ENCODE results near the gene OR51I2. TPM values are rescaled to one million over a fixed set of nuclear protein-coding genes. Genes with fewer than 3 reads are reported as not detected.
A peak's percentile ranks its signal among the peaks of the same experiment; 100 is the strongest.

OR51I2 gene
- not detected in 2 replicates for total RNA-seq (2014; rRNA removed; shearing (Covaris generic))

- no peak for DNase-seq (ENCODE audit: low spot score)
These were observed at the start of gene OR51I2 for GRCh38 chr11:5449023-5449422. Gene OR51I2 (plus strand): TSS chr11:5449323. CDS start chr11:5453489, 4,166 bp downstream.

GRCh38 chr11:5405173-5405572 is 44.0 kb upstream of the OR51I2 start:
- DNase-seq (ENCODE audit: low spot score): no peak

GRCh38 chr11:5420993-5421392 is 28.1 kb upstream of the OR51I2 start:
- DNase-seq (ENCODE audit: low spot score): no peak

- DNase-seq (ENCODE audit: low spot score): no peak
These were observed 27.3 kb upstream of the OR51I2 start, which contains the start of gene OR51Q1 for GRCh38 chr11:5421811-5422210. Gene OR51Q1 (plus strand): TSS chr11:5422111. CDS start chr11:5422201, 90 bp downstream.

- no peak for DNase-seq (ENCODE audit: low spot score)
These were observed 26.0 kb upstream of the OR51I2 start for GRCh38 chr11:5423131-5423530.

- DNase-seq (ENCODE audit: low spot score): no peak
These were observed 7.7 kb upstream of the OR51I2 start, which contains the start of gene OR51I1 for GRCh38 chr11:5441414-5441813. Gene OR51I1 (minus strand): TSS chr11:5441514. CDS start chr11:5441514, 0 bp downstream.

- no peak for DNase-seq (ENCODE audit: low spot score)
These were observed 5.2 kb upstream of the OR51I2 start for GRCh38 chr11:5443835-5444393.

- DNase-seq (ENCODE audit: low spot score): no peak
These were observed 309 bp downstream of the OR51I2 start for GRCh38 chr11:5449432-5449831.

GRCh38 chr11:5460983-5461621 is 12.0 kb downstream of the OR51I2 start:
- no peak for DNase-seq (ENCODE audit: low spot score)

- no peak for DNase-seq (ENCODE audit: low spot score)
These were observed 18.4 kb downstream of the OR51I2 start for GRCh38 chr11:5467527-5467926.

GRCh38 chr11:5473921-5474320 is 24.8 kb downstream of the OR51I2 start:
- no peak for DNase-seq (ENCODE audit: low spot score)

- peak; percentile 69 for DNase-seq (ENCODE audit: low spot score)
These were observed 27.2 kb downstream of the OR51I2 start for GRCh38 chr11:5476186-5476819.

- DNase-seq (ENCODE audit: low spot score): no peak
These were observed 36.9 kb downstream of the OR51I2 start for GRCh38 chr11:5486003-5486402.

- no peak for DNase-seq (ENCODE audit: low spot score)
These were observed 37.3 kb downstream of the OR51I2 start for GRCh38 chr11:5486421-5486820.

- no peak for DNase-seq (ENCODE audit: low spot score)
These were observed 39.3 kb downstream of the OR51I2 start, which contains the start of gene OR52D1 for GRCh38 chr11:5488385-5488784. Gene OR52D1 (plus strand): TSS chr11:5488685. CDS start chr11:5488707, 22 bp downstream.

GRCh38 chr11:5488798-5489399 is 39.8 kb downstream of the OR51I2 start:
- DNase-seq (ENCODE audit: low spot score): no peak

GRCh38 chr11:5489576-5490357 is 40.6 kb downstream of the OR51I2 start:
- peak; percentile 22 for DNase-seq (ENCODE audit: low spot score)

GRCh38 chr11:5499671-5500070 is 50.5 kb downstream of the OR51I2 start:
- DNase-seq (ENCODE audit: low spot score): no peak

- no peak for DNase-seq (ENCODE audit: low spot score)
These were observed 51.3 kb downstream of the OR51I2 start for GRCh38 chr11:5500393-5500801.

GRCh38 chr11:5504403-5504921 is 55.3 kb downstream of the OR51I2 start:
- no peak for DNase-seq (ENCODE audit: low spot score)

GRCh38 chr11:5505363-5506048 is 56.4 kb downstream of the OR51I2 start:
- peak; percentile 71 for DNase-seq (ENCODE audit: low spot score)

Data from A172 (cell line).